Stimulated activated CD8-positive, alpha-beta memory T cell treated with anti-CD3 and anti-CD28 coated beads, Interleukin-15, amount 100 ng/mL, for 24 hours (primary cell): ENCODE data around the gene JAK1.
"Not testable (repeated sequence)": the region's sequence is repeated elsewhere in the genome, so short reads cannot be mapped to it uniquely, and the experiment has no call there.

ENCODE experiments used
- DNase-seq: peaks from one replicate; pipeline ENCODE4 v3.0.0-alpha.2; 2020; ENCODE audit warnings: low read depth

JAK1 gene

GRCh38 chr1:64950284-64950809 lies 16.0 kb downstream of the JAK1 start:
- no peak for DNase-seq

- DNase-seq = no peak
Measured at GRCh38 chr1:64948905-64949833, 17.2 kb downstream of the JAK1 start.

DNA sequence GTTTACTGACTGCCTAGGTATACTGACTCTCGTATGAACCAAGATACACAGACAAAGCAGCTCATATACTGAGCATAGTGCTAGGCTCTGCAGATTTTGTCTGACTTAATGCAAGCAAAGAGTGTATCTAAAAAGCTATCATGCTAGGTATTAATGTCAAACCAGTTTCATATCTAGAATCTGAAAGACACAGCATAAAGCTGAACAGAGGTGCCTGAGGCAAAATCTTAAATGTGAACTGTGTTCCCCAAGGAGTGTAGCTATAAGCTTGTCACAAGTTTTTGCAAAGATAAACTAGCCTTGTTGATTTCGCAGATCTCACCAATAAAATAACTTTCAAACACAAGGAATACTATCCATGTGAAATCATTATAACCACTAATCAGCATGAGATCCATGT lies 18.1 kb downstream of the JAK1 start:
- no peak for DNase-seq

GRCh38 chr1:64946916-64947315 lies 19.4 kb downstream of the JAK1 start:
- no peak for DNase-seq

DNA sequence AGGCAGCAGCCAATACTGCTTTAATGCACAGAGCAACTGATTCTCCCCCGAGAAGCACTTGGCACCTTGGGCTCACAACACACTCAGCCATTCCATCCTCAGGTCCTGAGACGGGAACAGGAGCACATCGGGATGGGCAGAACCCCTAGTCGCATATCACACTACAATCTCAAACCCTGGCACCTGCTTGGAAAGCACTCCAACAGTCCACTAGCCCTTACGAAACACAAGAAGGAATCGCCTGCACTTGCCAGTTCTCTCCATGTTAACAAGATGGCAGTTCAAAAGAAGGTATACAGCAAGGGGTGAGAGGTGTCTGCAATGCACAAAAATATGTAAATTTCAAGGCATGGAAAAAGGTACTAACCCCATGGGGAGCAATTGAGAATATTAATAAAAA lies 21.4 kb downstream of the JAK1 start:
- no peak for DNase-seq

DNA sequence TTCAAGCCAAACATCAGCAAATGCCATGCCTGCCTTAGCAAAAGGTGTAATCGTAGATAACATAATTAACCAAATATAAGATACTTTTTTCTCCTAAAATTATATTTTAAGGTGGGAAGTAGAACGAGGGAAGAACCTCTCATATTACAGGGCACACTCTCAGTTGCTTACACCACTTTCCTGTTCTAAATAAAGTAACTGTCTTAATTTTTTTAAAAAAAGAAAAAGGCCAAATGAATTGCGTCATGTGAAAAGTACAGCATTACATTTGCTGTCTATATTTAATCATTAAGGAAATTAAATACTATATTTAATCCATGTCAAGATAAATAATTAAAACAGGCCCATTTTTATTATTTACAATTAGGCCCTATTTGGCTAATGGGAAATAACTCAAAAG lies 23.7 kb downstream of the JAK1 start:
- no peak for DNase-seq

DNA sequence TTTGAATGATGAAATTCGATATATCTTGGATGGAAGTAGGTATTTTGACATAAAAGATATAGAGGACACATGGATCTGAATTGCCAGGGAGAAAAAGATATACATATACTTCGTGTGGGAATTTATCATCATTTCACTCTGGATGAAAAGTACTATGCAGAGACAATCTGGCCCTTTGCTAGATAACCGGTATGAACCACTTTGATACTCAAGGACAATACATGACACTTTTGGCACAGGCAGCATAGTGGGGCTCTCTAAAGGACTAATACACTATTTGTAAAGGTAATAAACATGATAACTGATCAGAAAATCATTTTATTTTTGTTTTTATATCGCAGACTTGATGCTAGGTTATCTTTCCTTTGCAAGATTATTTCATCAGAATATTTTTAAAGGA lies 24.2 kb downstream of the JAK1 start:
- DNase-seq = no peak

- DNase-seq = no peak
Measured at GRCh38 chr1:64941461-64942117, 24.8 kb downstream of the JAK1 start.

DNA sequence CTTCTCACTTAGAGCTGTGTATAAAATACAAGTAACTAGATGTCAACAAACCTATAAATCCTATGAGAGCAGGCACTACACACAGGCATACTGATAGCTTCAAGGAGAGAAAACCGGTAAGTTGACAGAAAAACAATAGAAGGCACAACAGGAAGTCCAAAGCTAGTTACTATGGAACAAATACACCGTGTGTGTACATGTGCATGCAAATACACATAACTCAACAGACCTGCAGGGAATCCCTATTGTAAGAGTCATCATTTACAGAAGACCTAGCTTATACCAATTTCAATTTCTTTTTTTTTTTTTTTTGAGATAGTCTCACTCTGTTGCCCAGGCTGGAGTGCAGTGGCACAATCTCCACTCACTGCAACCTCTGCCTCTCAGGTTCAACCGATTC lies 26.3 kb downstream of the JAK1 start:
- no peak for DNase-seq

GRCh38 chr1:64938991-64939390 lies 27.4 kb downstream of the JAK1 start:
- no peak for DNase-seq

GRCh38 chr1:64936956-64937355 lies 29.4 kb downstream of the JAK1 start:
- no peak for DNase-seq

DNA sequence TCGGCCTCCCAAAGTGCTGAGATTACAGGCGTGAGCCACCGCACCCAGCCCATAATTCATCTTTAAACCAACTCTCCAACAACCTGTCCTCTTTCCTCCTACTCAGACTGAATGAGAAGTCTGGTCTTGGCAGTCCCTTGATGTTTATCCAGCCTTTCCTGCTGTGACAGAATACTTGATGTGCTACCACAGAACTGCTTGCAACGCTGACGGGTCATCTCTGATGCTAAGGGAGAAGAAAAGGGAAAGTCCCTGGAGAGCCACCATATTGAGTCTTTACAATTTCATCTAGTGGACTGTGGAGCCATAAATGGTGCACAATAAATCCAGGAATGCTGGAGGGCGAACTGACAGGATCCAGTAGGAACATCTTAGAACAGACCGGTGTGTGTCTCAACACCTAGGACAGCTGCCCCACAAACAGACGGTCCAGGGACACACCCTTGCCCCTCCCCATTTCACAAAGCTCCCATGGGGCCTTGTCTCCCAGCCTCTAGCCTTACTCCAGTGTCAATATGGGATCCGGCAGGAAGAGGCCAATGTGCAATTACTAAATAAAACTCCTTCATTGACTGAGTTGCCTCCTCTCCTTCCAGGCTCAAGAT lies 30.7 kb downstream of the JAK1 start:
- no peak for DNase-seq

DNA sequence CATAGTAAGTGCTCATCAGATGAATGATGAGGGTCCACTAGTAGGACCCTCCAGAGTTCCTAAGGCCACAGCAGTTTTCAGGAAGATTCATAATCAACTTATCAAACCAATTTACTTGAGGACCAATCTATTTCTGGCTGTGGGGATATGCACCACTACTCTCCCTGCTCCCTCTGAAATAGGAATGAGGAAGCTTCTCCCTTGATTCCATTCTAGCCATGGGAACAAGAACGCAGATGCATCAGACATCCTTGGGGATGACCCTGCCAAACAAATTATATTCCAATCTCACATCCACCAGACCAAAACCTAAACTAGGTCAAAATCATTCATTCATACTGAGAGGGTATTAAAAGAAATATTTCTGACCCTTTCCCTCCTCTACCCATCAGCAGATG lies 31.5 kb downstream of the JAK1 start:
- no peak for DNase-seq

DNA sequence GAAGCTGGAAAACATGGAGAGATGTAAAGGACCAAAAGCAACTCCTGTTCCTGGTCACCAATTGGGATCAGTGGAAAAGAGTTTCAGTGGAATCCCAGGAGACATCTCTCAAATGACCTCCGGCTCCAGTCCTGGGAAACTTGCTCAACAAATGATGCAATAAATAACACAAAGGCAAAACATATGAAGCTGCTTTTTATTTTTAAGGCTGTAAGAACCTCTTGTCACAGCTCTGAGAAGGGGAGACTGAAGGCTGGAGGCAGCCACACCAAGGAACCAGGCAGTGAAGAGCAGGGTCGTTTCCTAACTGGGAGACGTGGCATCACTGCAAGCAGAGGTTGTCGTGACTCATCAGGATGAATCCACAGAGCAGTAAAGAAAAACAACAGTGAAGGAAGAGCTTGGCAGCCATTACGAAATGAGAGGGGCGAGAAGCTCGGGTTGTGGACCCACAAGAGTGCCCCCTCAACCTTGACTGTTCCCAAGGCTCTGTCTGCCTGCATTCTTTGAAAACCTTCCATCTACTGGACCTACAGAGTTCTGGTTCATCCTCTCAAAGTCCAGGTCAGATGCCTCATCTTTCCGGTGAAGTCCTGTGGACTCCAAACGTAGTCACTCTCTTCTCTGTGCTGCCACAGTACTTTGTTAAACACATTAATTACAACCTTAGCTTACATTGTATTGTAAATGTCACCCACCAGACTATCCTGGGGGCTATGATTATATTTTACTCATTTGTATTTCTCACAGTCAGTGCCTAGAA lies 32.1 kb downstream of the JAK1 start:
- no peak for DNase-seq

- no peak for DNase-seq
Measured at GRCh38 chr1:64933296-64934070, 32.9 kb downstream of the JAK1 start.

DNA sequence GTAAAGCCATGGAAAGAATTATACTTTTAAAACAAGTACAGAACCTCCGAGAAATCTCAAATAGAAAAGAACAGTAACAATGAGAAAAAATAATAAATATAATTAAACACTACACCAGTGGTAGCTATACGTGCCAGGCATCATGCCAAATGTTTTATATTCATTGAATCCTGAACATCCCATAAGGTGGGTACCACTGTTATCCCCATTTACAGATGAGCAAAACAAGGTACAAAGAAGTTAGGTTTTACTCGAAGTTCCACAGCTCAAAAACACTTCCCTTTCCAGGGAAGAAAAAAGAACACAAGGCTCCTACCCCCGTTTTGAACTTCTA lies 33.4 kb downstream of the JAK1 start:
- no peak for DNase-seq

DNA sequence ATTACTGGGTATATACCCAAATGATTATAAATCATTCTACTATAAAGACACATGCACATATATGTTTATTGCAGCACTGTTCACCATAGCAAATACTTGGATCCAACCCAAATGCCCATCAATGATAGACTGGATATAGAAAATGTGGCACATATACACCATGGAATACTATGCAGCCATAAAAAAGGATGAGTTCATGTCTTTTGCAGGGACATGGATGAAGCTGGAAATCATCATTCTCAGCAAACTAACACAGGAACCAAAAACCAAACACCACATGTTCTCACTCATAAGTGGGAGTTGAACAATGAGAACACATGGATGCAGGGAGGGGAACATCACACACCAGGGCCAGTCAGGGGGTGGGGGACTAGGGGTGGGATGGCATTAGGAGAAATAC lies 35.7 kb downstream of the JAK1 start:
- DNase-seq = not testable (repeated sequence)

- DNase-seq = no peak
Measured at GRCh38 chr1:64929221-64929620, 37.1 kb downstream of the JAK1 start.

- DNase-seq = no peak
Measured at GRCh38 chr1:64928325-64928724, 38.0 kb downstream of the JAK1 start.

GRCh38 chr1:64925594-64925993 lies 40.8 kb downstream of the JAK1 start:
- DNase-seq = no peak

DNA sequence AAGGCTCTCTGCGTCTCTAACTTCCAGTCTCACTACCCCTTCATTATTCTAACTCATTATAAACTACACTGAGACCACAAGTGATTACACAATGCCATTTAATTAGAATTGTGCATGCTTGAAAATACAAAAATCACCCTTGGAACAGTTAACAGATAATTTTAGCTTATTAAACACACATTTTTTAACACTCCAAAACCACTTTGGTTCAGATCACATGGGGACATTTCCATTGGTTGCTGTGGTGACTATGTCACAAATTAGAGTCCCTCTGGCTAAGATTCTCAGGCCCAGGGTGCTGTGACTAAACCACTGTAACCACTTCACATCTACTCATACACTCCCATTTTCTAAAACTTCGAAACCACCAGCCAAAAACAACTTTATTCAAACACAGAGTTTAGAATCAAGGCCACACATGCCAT lies 43.0 kb downstream of the JAK1 start:
- DNase-seq = no peak
